ENCODE measurements around the gene SETD2. TPM values are rescaled to one million over a fixed set of nuclear protein-coding genes. Genes with fewer than 3 reads are reported as not detected.

SETD2 gene
- total RNA-seq, 1 experiment from 2014 or later: 15.4 TPM

- Histone ChIP-seq H3K27me3 (ENCODE audit: control insufficient read depth, insufficient read depth, low read length) (no peaks in the 10 kb centered on the region), H3K4me3 (ENCODE audit: insufficient read depth, low read depth, low read length) (peak overlapping the region; percentile 51), H3K36me3 (replicated peaks; ENCODE audit: control insufficient read depth, insufficient read depth, low read length) (peaks cover 7% of the 10 kb centered on the region)
- no peak for DNase-seq
These were observed 153.7 kb downstream of the SETD2 start for GRCh38 chr3:47010111-47010712.

GRCh38 chr3:47009225-47010110, 154.4 kb downstream of the SETD2 start:
- H3K36me3 ChIP-seq (replicated peaks; ENCODE audit: control insufficient read depth, insufficient read depth, low read length): peaks cover 7% of the 10 kb centered on the region
- H3K4me3 ChIP-seq (ENCODE audit: insufficient read depth, low read depth, low read length): peak overlapping the region; percentile 51
- no peaks in the 10 kb centered on the region for H3K27me3 ChIP-seq (ENCODE audit: control insufficient read depth, insufficient read depth, low read length)
- peak; percentile 98 for DNase-seq

GRCh38 chr3:47008851-47009224, 155.1 kb downstream of the SETD2 start:
- DNase-seq: no peak
- peaks cover 10% of the 10 kb centered on the region for H3K36me3 ChIP-seq (replicated peaks; ENCODE audit: control insufficient read depth, insufficient read depth, low read length)
- H3K4me3 ChIP-seq (ENCODE audit: insufficient read depth, low read depth, low read length): peak overlapping the region; percentile 31
- no peaks in the 10 kb centered on the region for H3K27me3 ChIP-seq (ENCODE audit: control insufficient read depth, insufficient read depth, low read length)

- H3K27me3 ChIP-seq (ENCODE audit: control insufficient read depth, insufficient read depth, low read length): no peaks in the 10 kb centered on the region
- peak; percentile 42 for DNase-seq
- H3K4me3 ChIP-seq (ENCODE audit: insufficient read depth, low read depth, low read length): no peak overlapping the region
- H3K36me3 ChIP-seq (replicated peaks; ENCODE audit: control insufficient read depth, insufficient read depth, low read length): peaks cover 11% of the 10 kb centered on the region
These were observed 155.6 kb downstream of the SETD2 start for GRCh38 chr3:47008234-47008796.

GRCh38 chr3:47007482-47008233, 156.3 kb downstream of the SETD2 start:
- peaks cover 17% of the 10 kb centered on the region for H3K36me3 ChIP-seq (replicated peaks; ENCODE audit: control insufficient read depth, insufficient read depth, low read length)
- no peaks in the 10 kb centered on the region for H3K27me3 ChIP-seq (ENCODE audit: control insufficient read depth, insufficient read depth, low read length)
- no peak for DNase-seq
- H3K4me3 ChIP-seq (ENCODE audit: insufficient read depth, low read depth, low read length): no peak overlapping the region

GRCh38 chr3:47007001-47007400, 156.9 kb downstream of the SETD2 start:
- Histone ChIP-seq H3K36me3 (replicated peaks; ENCODE audit: control insufficient read depth, insufficient read depth, low read length) (peaks cover 17% of the 10 kb centered on the region), H3K4me3 (ENCODE audit: insufficient read depth, low read depth, low read length) (no peak overlapping the region), H3K27me3 (ENCODE audit: control insufficient read depth, insufficient read depth, low read length) (no peaks in the 10 kb centered on the region)
- DNase-seq: peak; percentile 38

GRCh38 chr3:47006145-47006651, 157.7 kb downstream of the SETD2 start:
- peaks cover 23% of the 10 kb centered on the region for H3K36me3 ChIP-seq (replicated peaks; ENCODE audit: control insufficient read depth, insufficient read depth, low read length)
- H3K27me3 ChIP-seq (ENCODE audit: control insufficient read depth, insufficient read depth, low read length): no peaks in the 10 kb centered on the region
- DNase-seq: no peak

GRCh38 chr3:47005212-47006144, 158.4 kb downstream of the SETD2 start:
- Histone ChIP-seq H3K36me3 (replicated peaks; ENCODE audit: control insufficient read depth, insufficient read depth, low read length) (peaks cover 28% of the 10 kb centered on the region), H3K27me3 (ENCODE audit: control insufficient read depth, insufficient read depth, low read length) (no peaks in the 10 kb centered on the region), H3K4me3 (ENCODE audit: insufficient read depth, low read depth, low read length) (no peak overlapping the region)
- peak; percentile 63 for DNase-seq

More at GRCh38 chr3:47006145-47006651, 157.7 kb downstream of the SETD2 start:
- H3K4me3 ChIP-seq (ENCODE audit: insufficient read depth, low read depth, low read length): no peak overlapping the region

- DNase-seq: peak; percentile 40
- Histone ChIP-seq H3K27me3 (ENCODE audit: control insufficient read depth, insufficient read depth, low read length) (no peaks in the 10 kb centered on the region), H3K4me3 (ENCODE audit: insufficient read depth, low read depth, low read length) (no peak overlapping the region), H3K36me3 (replicated peaks; ENCODE audit: control insufficient read depth, insufficient read depth, low read length) (peaks cover 33% of the 10 kb centered on the region)
These were observed 159.3 kb downstream of the SETD2 start for GRCh38 chr3:47004369-47005211.

GRCh38 chr3:47003461-47004368, 160.2 kb downstream of the SETD2 start:
- H3K4me3 ChIP-seq (ENCODE audit: insufficient read depth, low read depth, low read length): no peak overlapping the region
- peaks cover 35% of the 10 kb centered on the region for H3K36me3 ChIP-seq (replicated peaks; ENCODE audit: control insufficient read depth, insufficient read depth, low read length)
- H3K27me3 ChIP-seq (ENCODE audit: control insufficient read depth, insufficient read depth, low read length): no peaks in the 10 kb centered on the region
- DNase-seq: peak; percentile 41

GRCh38 chr3:47003056-47003410, 160.9 kb downstream of the SETD2 start:
- no peak overlapping the region for H3K4me3 ChIP-seq (ENCODE audit: insufficient read depth, low read depth, low read length)
- peak; percentile 49 for DNase-seq

More at GRCh38 chr3:47003056-47003410, 160.9 kb downstream of the SETD2 start:
- Histone ChIP-seq H3K36me3 (replicated peaks; ENCODE audit: control insufficient read depth, insufficient read depth, low read length) (peaks cover 35% of the 10 kb centered on the region), H3K27me3 (ENCODE audit: control insufficient read depth, insufficient read depth, low read length) (no peaks in the 10 kb centered on the region)

Data from H7 (cell line).